H9 (cell line): ENCODE data around the gene NIT2. TPM values are rescaled to one million over a fixed set of nuclear protein-coding genes. Genes with fewer than 3 reads are reported as not detected.

Experiments
- DNase-seq: peaks from one replicate; pipeline ENCODE4 v3.0.0-alpha.2; 2017
- H2AFZ ChIP-seq: one replicate; pipeline ENCODE4 v1.6.1; 2013; ENCODE audit warnings: mild to moderate bottlenecking, low read length, control low read depth, moderate library complexity
- H2AK5ac ChIP-seq: 2 replicates; pipeline ENCODE4 v1.6.1; 2013; ENCODE audit warnings: low read length, control low read depth, mixed read lengths; ENCODE audit not compliant: insufficient read length
- H2BK120ac ChIP-seq: one replicate; pipeline ENCODE4 v1.6.1; 2013; ENCODE audit warnings: low read depth, mild to moderate bottlenecking, low read length, control low read depth, inconsistent platforms; ENCODE audit not compliant: poor library complexity, severe bottlenecking
- H2BK12ac ChIP-seq: 2 replicates; pipeline ENCODE4 v1.6.1; 2013; ENCODE audit warnings: low read length, control low read depth, mixed read lengths, low read depth; ENCODE audit not compliant: insufficient read length
- H2BK15ac ChIP-seq: 2 replicates; pipeline ENCODE4 v1.6.1; 2013; ENCODE audit warnings: low read depth, low read length, control low read depth
- H2BK20ac ChIP-seq: one replicate; pipeline ENCODE4 v1.6.1; 2013; ENCODE audit warnings: low read depth, mild to moderate bottlenecking, low read length, control low read depth, inconsistent platforms; ENCODE audit not compliant: poor library complexity, severe bottlenecking
- H2BK5ac ChIP-seq: 2 replicates; pipeline ENCODE4 v1.6.1; 2013; ENCODE audit warnings: low read length, control low read depth, mixed read lengths; ENCODE audit not compliant: insufficient read length
- H3K14ac ChIP-seq: 2 replicates; pipeline ENCODE4 v1.6.1; 2013; ENCODE audit warnings: low read length, control low read depth; ENCODE audit not compliant: insufficient read depth
- H3K18ac ChIP-seq: 2 replicates; pipeline ENCODE4 v1.6.1; 2013; ENCODE audit warnings: low read depth, mild to moderate bottlenecking, mixed read lengths, low read length, control low read depth; ENCODE audit not compliant: insufficient read length
- H3K23ac ChIP-seq: 2 replicates; pipeline ENCODE4 v1.6.1; 2013; ENCODE audit warnings: low read length, control low read depth, mixed read lengths, low read depth; ENCODE audit not compliant: insufficient read length
- H3K23me2 ChIP-seq: 2 replicates; pipeline ENCODE4 v1.6.1; 2013; ENCODE audit warnings: low read depth, mild to moderate bottlenecking, mixed read lengths, low read length, control low read depth; ENCODE audit not compliant: insufficient read length, poor library complexity, severe bottlenecking
- H3K27ac ChIP-seq: 2 replicates; pipeline ENCODE4 v1.5.1; 2013; ENCODE audit warnings: low read length, control low read depth, mixed read lengths, low read depth; ENCODE audit not compliant: insufficient read length
- H3K27me3 ChIP-seq: 2 replicates; pipeline ENCODE4 v1.6.1; 2013; ENCODE audit warnings: low read length, control low read depth, inconsistent platforms; ENCODE audit not compliant: insufficient read depth
- H3K4ac ChIP-seq: 2 replicates; pipeline ENCODE4 v1.6.1; 2013; ENCODE audit warnings: low read depth, mild to moderate bottlenecking, control low read depth, inconsistent platforms, low read length, moderate library complexity
- H3K4me1 ChIP-seq: 2 replicates; pipeline ENCODE4 v1.6.1; 2013; ENCODE audit warnings: low read length, control low read depth, inconsistent platforms; ENCODE audit not compliant: insufficient read depth
- H3K4me2 ChIP-seq: 2 replicates; pipeline ENCODE4 v1.6.1; 2013; ENCODE audit warnings: low read length, control low read depth, mixed read lengths; ENCODE audit not compliant: insufficient read length, insufficient read depth
- H3K56ac ChIP-seq: 2 replicates; pipeline ENCODE4 v1.6.1; 2013; ENCODE audit warnings: low read depth, mild to moderate bottlenecking, mixed read lengths, low read length, control low read depth; ENCODE audit not compliant: insufficient read length
- H3K79me1 ChIP-seq: 2 replicates; pipeline ENCODE4 v1.6.1; 2013; ENCODE audit warnings: low read depth, mild to moderate bottlenecking, moderate library complexity, low read length, control low read depth, inconsistent platforms; ENCODE audit not compliant: insufficient read depth, poor library complexity, severe bottlenecking
- H3K79me2 ChIP-seq: 2 replicates; pipeline ENCODE4 v1.6.1; 2013; ENCODE audit warnings: low read length, control low read depth, inconsistent platforms; ENCODE audit not compliant: insufficient read depth
- H3K9ac ChIP-seq: 2 replicates; pipeline ENCODE4 v1.6.1; 2013; ENCODE audit warnings: low read length, control low read depth, mixed read lengths; ENCODE audit not compliant: insufficient read length; ENCODE audit errors: extremely low read depth
- H3K9me3 ChIP-seq: one replicate; pipeline ENCODE4 v1.6.1; 2013; ENCODE audit warnings: low read depth, low read length, inconsistent platforms; ENCODE audit not compliant: control insufficient read depth
- H3T11ph ChIP-seq: one replicate; pipeline ENCODE4 v1.6.1; 2013; ENCODE audit warnings: mild to moderate bottlenecking, low read length, control low read depth, inconsistent platforms
- H4K20me1 ChIP-seq: one replicate; pipeline ENCODE4 v1.6.1; 2013; ENCODE audit not compliant: control insufficient read depth, insufficient read length, insufficient read depth
- H4K5ac ChIP-seq: 2 replicates; pipeline ENCODE4 v1.6.1; 2013; ENCODE audit warnings: low read depth, mild to moderate bottlenecking, mixed read lengths, low read length, control low read depth; ENCODE audit not compliant: insufficient read length
- H4K8ac ChIP-seq: replicated peaks from 2 replicates; pipeline ENCODE4 v1.6.1; 2013; ENCODE audit warnings: low read length, control low read depth, mixed read lengths, low read depth; ENCODE audit not compliant: insufficient read length
- H4K91ac ChIP-seq: 2 replicates; pipeline ENCODE4 v1.6.1; 2013; ENCODE audit warnings: low read depth, mild to moderate bottlenecking, moderate library complexity, mixed read lengths, low read length, control low read depth; ENCODE audit not compliant: insufficient read length
- H3K27ac Mint-ChIP-seq, 3 experiments: 2 replicates in 2 of 3; 3 replicates in 1 of 3; pipeline ENCODE4 v1.8.0; 2020 to 2021; ENCODE audit warnings: mixed read lengths in 3 of 3, mild to moderate bottlenecking in 1 of 3, moderate library complexity in 1 of 3
- H3K27me3 Mint-ChIP-seq: 2 replicates; pipeline ENCODE4 v1.8.0; 2021; ENCODE audit warnings: low read depth, mild to moderate bottlenecking, moderate library complexity, mixed read lengths
- H3K36me3 Mint-ChIP-seq, 3 experiments: 2 replicates in 2 of 3; 3 replicates in 1 of 3; pipeline ENCODE4 v1.8.0; 2020 to 2021; ENCODE audit warnings: low read depth in 3 of 3, mixed read lengths in 3 of 3; ENCODE audit not compliant: insufficient read depth in 1 of 3
- H3K4me1 Mint-ChIP-seq, 2 experiments: 2 replicates each; pipeline ENCODE4 v1.8.0; 2020; ENCODE audit warnings: mixed read lengths in 2 of 2
- H3K4me3 Mint-ChIP-seq, 2 experiments: 2 replicates in 1 of 2; 3 replicates in 1 of 2; pipeline ENCODE4 v1.8.0; 2020 to 2021; ENCODE audit warnings: mild to moderate bottlenecking in 2 of 2, mixed read lengths in 2 of 2, moderate library complexity in 1 of 2
- H3K9me3 Mint-ChIP-seq, 2 experiments: 2 replicates in 1 of 2; 3 replicates in 1 of 2; pipeline ENCODE4 v1.8.0; 2020; ENCODE audit warnings: mild to moderate bottlenecking in 2 of 2, mixed read lengths in 2 of 2, moderate library complexity in 1 of 2
- WGBS: extraction: QIAGEN DNeasy Blood & Tissue Kit; methylation state at CpG from one replicate; pipeline ENCODE4 v1.1.7; 2013; ENCODE audit warnings: missing lambda C conversion rate, low lambda C conversion rate, mixed read lengths; ENCODE audit not compliant: insufficient read length; ENCODE audit errors: extremely low coverage; 5-methylcytosine and 5-hydroxymethylcytosine counted together
- total RNA-seq: library from RNA; stranded (reverse); gene quantifications from 2 replicates; pipeline ENCODE4 v1.2.1, GENCODE V29; 2021
- TF ChIP-seq, protein P1 (sequence below): fragments of 200-600 bp; sonication (generic); conservative IDR thresholded peaks from 3 replicates; pipeline ENCODE4 v1.8.0; 2021; ENCODE audit warnings: antibody characterized with exemption, mild to moderate bottlenecking

The NIT2 gene
- total RNA-seq, 1 experiment from 2014 or later = 26.6 TPM

DNA sequence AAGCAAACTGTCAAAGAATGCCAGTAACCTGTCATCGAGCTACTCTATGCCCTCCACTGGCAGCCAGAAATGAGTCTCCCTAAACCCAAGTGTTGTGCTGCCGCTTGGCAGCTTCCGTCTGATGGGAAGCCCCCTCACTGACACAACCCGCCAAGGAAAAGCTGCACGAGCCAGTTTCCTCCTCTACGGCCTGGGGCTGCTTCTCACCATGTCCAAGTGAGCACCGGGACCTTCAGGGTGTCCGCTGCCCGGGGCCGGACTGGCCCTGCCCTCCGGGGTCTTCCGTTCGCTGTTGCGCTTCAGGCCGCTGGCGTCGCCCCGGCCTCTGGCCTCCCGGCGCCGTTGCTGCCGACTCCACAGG lies 65.8 kb downstream of the NIT2 start:
- Histone ChIP-seq H2BK20ac (no peak overlapping the region), H2AK5ac (no peak overlapping the region), H3T11ph (no peak overlapping the region), H3K79me1 (no peaks in the 10 kb centered on the region), H3K18ac (no peak overlapping the region), H3K9me3 (no peaks in the 10 kb centered on the region), H2BK15ac (no peak overlapping the region), H3K23ac (no peak overlapping the region), H3K4ac (no peak overlapping the region), H4K5ac (no peak overlapping the region), H2BK120ac (no peak overlapping the region), H4K8ac (no peak overlapping the region), H3K23me2 (peaks cover 6% of the 10 kb centered on the region), H3K27ac (no peak overlapping the region), H2BK5ac (no peak overlapping the region), H3K14ac (no peak overlapping the region), H2BK12ac (no peak overlapping the region), H3K27me3 (no peaks in the 10 kb centered on the region), H4K20me1 (no peaks in the 10 kb centered on the region), H3K56ac (no peak overlapping the region), H3K79me2 (peaks cover 28% of the 10 kb centered on the region; the same call in 1 of the 2 replicates), H3K4me2 (peak overlapping the region; percentile 74), H3K4me1 (0 out of 2 replicates have a peak, but pooled peaks cover 2% of the 10 kb centered on the region), H4K91ac (no peak overlapping the region), H2AFZ (no peak overlapping the region), H3K9ac (peak overlapping the region; percentile 69)
- Mint-ChIP-seq H3K27ac (0 out of 7 replicates have a peak overlapping the region, but pooled peaks of 1 of the 3 experiments have one; percentile 55), H3K4me1 (peaks cover 28 to 30% of the 10 kb centered on the region in 2 experiments), H3K36me3 (peaks cover 5 to 12% (median 12%) of the 10 kb centered on the region in 3 experiments; a peak in 5 of 7 replicates), H3K27me3 (peaks cover 4% of the 10 kb centered on the region), H3K9me3 (no peaks in the 10 kb centered on the region), H3K4me3 (peak overlapping the region; percentile 83 to 91)
- DNase-seq = no peak
- TF ChIP-seq, protein P1, sequence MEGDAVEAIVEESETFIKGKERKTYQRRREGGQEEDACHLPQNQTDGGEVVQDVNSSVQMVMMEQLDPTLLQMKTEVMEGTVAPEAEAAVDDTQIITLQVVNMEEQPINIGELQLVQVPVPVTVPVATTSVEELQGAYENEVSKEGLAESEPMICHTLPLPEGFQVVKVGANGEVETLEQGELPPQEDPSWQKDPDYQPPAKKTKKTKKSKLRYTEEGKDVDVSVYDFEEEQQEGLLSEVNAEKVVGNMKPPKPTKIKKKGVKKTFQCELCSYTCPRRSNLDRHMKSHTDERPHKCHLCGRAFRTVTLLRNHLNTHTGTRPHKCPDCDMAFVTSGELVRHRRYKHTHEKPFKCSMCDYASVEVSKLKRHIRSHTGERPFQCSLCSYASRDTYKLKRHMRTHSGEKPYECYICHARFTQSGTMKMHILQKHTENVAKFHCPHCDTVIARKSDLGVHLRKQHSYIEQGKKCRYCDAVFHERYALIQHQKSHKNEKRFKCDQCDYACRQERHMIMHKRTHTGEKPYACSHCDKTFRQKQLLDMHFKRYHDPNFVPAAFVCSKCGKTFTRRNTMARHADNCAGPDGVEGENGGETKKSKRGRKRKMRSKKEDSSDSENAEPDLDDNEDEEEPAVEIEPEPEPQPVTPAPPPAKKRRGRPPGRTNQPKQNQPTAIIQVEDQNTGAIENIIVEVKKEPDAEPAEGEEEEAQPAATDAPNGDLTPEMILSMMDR = no peak
- WGBS = no CpG with 5 or more reads among the region's 22 CpGs
